ENCODE measurements around the gene HACL1. TPM values are rescaled to one million over a fixed set of nuclear protein-coding genes. Genes with fewer than 3 reads are reported as not detected.
A peak's percentile ranks its signal among the peaks of the same experiment; 100 is the strongest.
"Not testable (repeated sequence)": the region's sequence is repeated elsewhere in the genome, so short reads cannot be mapped to it uniquely, and the experiment has no call there.

Gene HACL1
- total RNA-seq, 2 experiments from 2014 or later = 24.9 to 29.5 TPM

- POLR2A ChIA-PET = no interaction called here
These were observed 14.7 kb upstream of the HACL1 start for GRCh38 chr3:15616053-15616452.

GRCh38 chr3:15614958-15615357, 13.6 kb upstream of the HACL1 start:
- Mint-ChIP-seq H3K27me3 (peaks cover 4% of the 10 kb centered on the region), H3K4me1 (no peaks in the 10 kb centered on the region), H3K36me3 (peaks cover 10% of the 10 kb centered on the region), H3K9me3 (peaks cover 11% of the 10 kb centered on the region), H3K4me3 (no peak overlapping the region), H3K27ac (no peak overlapping the region)
- ATAC-seq (ENCODE audit: low read depth) (no peak), DNase-seq (no peak)
- POLR2A ChIA-PET = no interaction called here

More at GRCh38 chr3:15616053-15616452, 14.7 kb upstream of the HACL1 start:
- Mint-ChIP-seq H3K27me3 (peaks cover 4% of the 10 kb centered on the region), H3K27ac (no peak overlapping the region), H3K4me1 (no peaks in the 10 kb centered on the region), H3K4me3 (no peak overlapping the region), H3K36me3 (peaks cover 16% of the 10 kb centered on the region), H3K9me3 (peaks cover 18% of the 10 kb centered on the region)
- no peak for ATAC-seq (ENCODE audit: low read depth)
- no peak for DNase-seq

DNA sequence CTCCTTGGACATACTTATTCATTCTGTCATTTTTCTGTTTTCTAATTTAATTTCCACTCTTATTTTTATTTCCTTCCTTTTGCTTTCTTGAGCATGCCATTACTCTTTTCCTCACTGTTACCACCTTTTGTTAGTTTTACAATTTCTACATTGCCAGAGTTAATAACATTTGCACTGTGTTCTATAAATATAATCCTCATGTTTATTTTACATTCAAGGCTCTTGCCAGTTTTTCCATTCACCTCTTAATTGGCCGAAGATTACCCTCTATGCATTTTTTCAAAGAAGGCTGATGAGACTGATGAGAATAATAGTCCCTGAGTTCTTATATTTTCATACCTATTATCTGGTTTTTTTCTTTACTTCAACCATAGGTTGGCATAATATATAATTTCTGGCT, 10.6 kb upstream of the HACL1 start:
- Mint-ChIP-seq H3K27ac (no peak overlapping the region), H3K9me3 (no peaks in the 10 kb centered on the region), H3K27me3 (peaks cover 4% of the 10 kb centered on the region), H3K4me1 (no peaks in the 10 kb centered on the region), H3K4me3 (no peak overlapping the region), H3K36me3 (no peaks in the 10 kb centered on the region)
- POLR2A ChIA-PET = no interaction called here
- DNase-seq (no peak), ATAC-seq (ENCODE audit: low read depth) (no peak)

DNA sequence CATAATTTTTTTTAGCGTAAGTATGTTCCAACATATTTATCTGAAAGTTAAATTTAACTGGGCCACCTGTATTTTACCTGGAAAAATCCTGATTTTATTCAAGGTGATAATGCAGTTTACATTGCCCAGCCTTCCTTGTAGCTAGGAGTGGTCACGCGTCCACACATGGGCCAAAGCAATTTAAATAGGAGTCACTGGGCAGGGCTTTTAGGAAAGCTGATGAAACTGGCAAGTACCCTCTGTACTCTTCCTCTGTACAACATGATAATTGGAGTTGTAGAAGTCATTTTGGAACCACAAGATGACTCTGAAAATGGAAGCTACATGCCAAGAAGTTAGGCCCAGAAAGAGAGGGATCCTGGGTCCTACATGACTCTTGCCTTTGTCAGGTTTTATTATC, 9.6 kb upstream of the HACL1 start:
- no peak overlapping the region for H3K4me3 Mint-ChIP-seq
- H3K9me3 Mint-ChIP-seq = no peaks in the 10 kb centered on the region
- no peaks in the 10 kb centered on the region for H3K4me1 Mint-ChIP-seq
- POLR2A ChIA-PET = interaction anchor here (1.0 kb wide), 1 partner anchor 9 kb away, joined by 5 read pairs; the partner anchor contains the start of genes BTD and HACL1
- DNase-seq (no peak), ATAC-seq (ENCODE audit: low read depth) (no peak)
- no peak overlapping the region for H3K27ac Mint-ChIP-seq
- H3K27me3 Mint-ChIP-seq = peaks cover 4% of the 10 kb centered on the region
- no peaks in the 10 kb centered on the region for H3K36me3 Mint-ChIP-seq

DNA sequence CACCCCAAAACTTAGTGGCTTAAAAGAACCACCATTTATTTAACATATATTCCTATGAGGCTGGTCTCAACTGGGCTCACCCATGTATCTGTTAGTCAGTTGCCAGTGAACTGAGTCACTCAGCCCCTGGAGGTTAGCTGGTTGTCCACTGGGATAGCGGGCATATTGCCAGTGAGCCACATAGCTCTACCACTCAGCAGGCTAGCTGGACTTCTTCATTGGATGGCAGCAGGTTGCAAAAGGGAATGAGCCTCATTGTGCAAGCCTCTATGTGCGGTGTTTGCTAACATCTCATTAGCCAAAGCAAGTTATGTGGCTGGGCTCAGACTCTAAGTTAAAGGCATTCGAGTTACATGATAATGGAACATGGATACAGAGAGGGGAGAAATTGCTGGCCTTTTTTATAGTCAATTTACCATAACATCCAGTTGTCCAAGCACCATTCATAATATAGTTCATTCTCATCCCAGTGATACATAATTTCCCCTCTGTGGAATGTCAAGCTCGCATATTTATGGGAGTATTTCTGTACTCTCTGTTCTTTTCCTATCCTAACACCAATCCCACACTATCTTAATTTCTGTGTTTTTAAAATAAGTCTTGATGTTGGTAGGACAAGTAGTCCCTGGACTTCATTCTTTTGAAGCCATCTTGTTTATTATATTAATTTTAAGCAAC, 8.9 kb upstream of the HACL1 start:
- Mint-ChIP-seq H3K27me3 (peaks cover 4% of the 10 kb centered on the region), H3K36me3 (no peaks in the 10 kb centered on the region), H3K4me1 (no peaks in the 10 kb centered on the region), H3K4me3 (no peak overlapping the region), H3K9me3 (no peaks in the 10 kb centered on the region), H3K27ac (no peak overlapping the region)
- POLR2A ChIA-PET = interaction anchor here (1.0 kb wide), 1 partner anchor 9 kb away, joined by 5 read pairs; the partner anchor contains the start of genes BTD and HACL1
- ATAC-seq (ENCODE audit: low read depth) (no peak), DNase-seq (no peak)

DNA sequence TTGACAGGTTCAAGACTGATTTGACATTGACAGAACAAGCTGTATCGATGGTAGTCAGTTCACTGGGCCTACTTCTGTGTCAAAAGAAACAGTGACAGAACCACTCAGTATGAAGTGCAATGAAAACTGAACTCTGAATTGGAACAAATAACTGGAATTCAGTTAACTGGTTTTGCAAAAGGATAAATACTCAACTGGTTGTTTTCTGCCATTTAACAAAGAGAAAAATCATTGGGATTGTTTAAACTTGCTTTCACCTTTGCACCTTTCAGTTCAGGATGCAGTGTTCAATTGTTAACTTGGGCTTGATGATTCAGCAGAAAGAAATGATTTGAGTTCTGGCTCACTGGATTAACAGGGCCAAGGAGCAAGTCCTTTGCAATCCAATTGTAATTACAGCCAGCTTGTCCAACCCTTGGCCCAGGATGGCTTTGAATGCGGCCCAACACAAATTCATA, 5.1 kb upstream of the HACL1 start:
- Mint-ChIP-seq H3K4me3 (no peak overlapping the region), H3K27ac (no peak overlapping the region), H3K36me3 (peaks cover 14% of the 10 kb centered on the region), H3K4me1 (peaks cover 5% of the 10 kb centered on the region), H3K27me3 (no peaks in the 10 kb centered on the region), H3K9me3 (peaks cover 1% of the 10 kb centered on the region)
- ATAC-seq (ENCODE audit: low read depth) (no peak), DNase-seq (no peak)
- POLR2A ChIA-PET = interaction anchor here (0.6 to 0.7 kb wide), 2 partner anchors 14 to 404 kb away, joined by 4 read pairs; no protein-coding TSS in a partner anchor

- H3K27me3 Mint-ChIP-seq; POLR2A ChIA-PET; DNase-seq; H3K4me3 Mint-ChIP-seq; H3K9me3 Mint-ChIP-seq; H3K27ac Mint-ChIP-seq; ATAC-seq (ENCODE audit: low read depth): not testable (repeated sequence)
- Mint-ChIP-seq H3K36me3 (peaks cover 14% of the 10 kb centered on the region), H3K4me1 (peaks cover 15% of the 10 kb centered on the region)
These were observed 3.2 kb upstream of the HACL1 start for GRCh38 chr3:15604584-15604983.

DNA sequence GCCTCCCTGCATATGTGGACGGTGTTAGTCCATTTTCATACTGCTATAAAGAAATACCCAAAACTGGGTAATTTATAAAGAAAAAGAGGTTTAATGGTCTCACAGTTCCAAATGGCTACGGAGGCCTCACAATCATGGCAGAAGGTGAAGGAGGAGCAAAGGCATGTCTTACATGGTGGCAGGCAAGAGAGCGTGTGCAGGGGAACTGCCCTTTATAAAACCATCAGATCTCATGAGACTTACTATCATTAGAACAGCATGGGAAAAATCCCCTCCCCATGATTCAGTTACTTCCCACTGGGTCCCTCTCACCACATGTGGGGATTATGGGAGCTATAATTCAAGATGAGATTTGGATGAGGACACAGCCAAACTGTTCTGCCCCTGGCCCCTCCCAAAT, 1.4 kb upstream of the HACL1 start:
- H3K9me3 Mint-ChIP-seq; ATAC-seq (ENCODE audit: low read depth); DNase-seq; POLR2A ChIA-PET; H3K27me3 Mint-ChIP-seq: not testable (repeated sequence)
- peaks cover 17% of the 10 kb centered on the region for H3K36me3 Mint-ChIP-seq
- H3K4me1 Mint-ChIP-seq = peaks cover 21% of the 10 kb centered on the region
- peak overlapping the region; percentile 88 for H3K4me3 Mint-ChIP-seq
- peak overlapping the region; percentile 98 for H3K27ac Mint-ChIP-seq

GRCh38 chr3:15602146-15602536, 772 bp upstream of the HACL1 start:
- ATAC-seq (ENCODE audit: low read depth) = peak; percentile 2
- no peaks in the 10 kb centered on the region for H3K27me3 Mint-ChIP-seq
- POLR2A ChIA-PET = interaction anchor here (1.0 to 1.2 kb wide), 3 partner anchors 8 to 651 kb away, joined by 3 to 5 read pairs (median 4); no protein-coding TSS in a partner anchor
- H3K27ac Mint-ChIP-seq = peak overlapping the region; percentile 98
- H3K4me3 Mint-ChIP-seq = peak overlapping the region; percentile 88
- DNase-seq = no peak
- H3K4me1 Mint-ChIP-seq = peaks cover 23% of the 10 kb centered on the region
- H3K36me3 Mint-ChIP-seq = peaks cover 22% of the 10 kb centered on the region
- H3K9me3 Mint-ChIP-seq = peaks cover 1% of the 10 kb centered on the region

- H3K4me1 Mint-ChIP-seq = peaks cover 23% of the 10 kb centered on the region
- peak overlapping the region; percentile 98 for H3K27ac Mint-ChIP-seq
- ATAC-seq (ENCODE audit: low read depth) (peak; percentile 13), DNase-seq (no peak)
- H3K36me3 Mint-ChIP-seq = peaks cover 27% of the 10 kb centered on the region
- no peaks in the 10 kb centered on the region for H3K27me3 Mint-ChIP-seq
- peak overlapping the region; percentile 88 for H3K4me3 Mint-ChIP-seq
- POLR2A ChIA-PET = interaction anchor here (1.0 to 1.3 kb wide), 4 partner anchors 9 to 395 kb away, joined by 3 to 5 read pairs (median 4); partner anchors contain the start of genes CAPN7, EAF1 and METTL6
- peaks cover 1% of the 10 kb centered on the region for H3K9me3 Mint-ChIP-seq
These were observed 347 bp downstream of the HACL1 start for GRCh38 chr3:15601046-15601398.

- POLR2A ChIA-PET = interaction anchor here (0.7 kb wide), 1 partner anchor 147 kb away, joined by 3 read pairs; no protein-coding TSS in a partner anchor
- ATAC-seq (ENCODE audit: low read depth) = no peak
- H3K27ac Mint-ChIP-seq = no peak overlapping the region
These were observed 5.4 kb downstream of the HACL1 start for GRCh38 chr3:15595955-15596354.

GRCh38 chr3:15592968-15593367, 8.4 kb downstream of the HACL1 start:
- Mint-ChIP-seq H3K4me1 (peaks cover 3% of the 10 kb centered on the region), H3K9me3 (no peaks in the 10 kb centered on the region), H3K27me3 (no peaks in the 10 kb centered on the region), H3K4me3 (no peak overlapping the region), H3K27ac (no peak overlapping the region), H3K36me3 (peaks cover 11% of the 10 kb centered on the region)
- POLR2A ChIA-PET = no interaction called here
- ATAC-seq (ENCODE audit: low read depth) (no peak), DNase-seq (no peak)

More at GRCh38 chr3:15595955-15596354, 5.4 kb downstream of the HACL1 start:
- no peak for DNase-seq
- peaks cover 18% of the 10 kb centered on the region for H3K4me1 Mint-ChIP-seq
- H3K9me3 Mint-ChIP-seq = no peaks in the 10 kb centered on the region
- no peak overlapping the region for H3K4me3 Mint-ChIP-seq
- H3K36me3 Mint-ChIP-seq = peaks cover 13% of the 10 kb centered on the region
- no peaks in the 10 kb centered on the region for H3K27me3 Mint-ChIP-seq

- H3K27ac Mint-ChIP-seq = no peak overlapping the region
- peaks cover 4% of the 10 kb centered on the region for H3K36me3 Mint-ChIP-seq
- peaks cover 2% of the 10 kb centered on the region for H3K4me1 Mint-ChIP-seq
- no peak for DNase-seq
- no peak for ATAC-seq (ENCODE audit: low read depth)
- POLR2A ChIA-PET = no interaction called here
- H3K4me3 Mint-ChIP-seq = no peak overlapping the region
- H3K27me3 Mint-ChIP-seq = no peaks in the 10 kb centered on the region
- no peaks in the 10 kb centered on the region for H3K9me3 Mint-ChIP-seq
These were observed 9.4 kb downstream of the HACL1 start for GRCh38 chr3:15591928-15592327.

GRCh38 chr3:15591242-15591641, 10.1 kb downstream of the HACL1 start:
- no peak for ATAC-seq (ENCODE audit: low read depth)
- H3K27me3 Mint-ChIP-seq = no peaks in the 10 kb centered on the region
- no peaks in the 10 kb centered on the region for H3K9me3 Mint-ChIP-seq
- peak overlapping the region; percentile 4 for H3K27ac Mint-ChIP-seq
- no peak for DNase-seq
- peaks cover 2% of the 10 kb centered on the region for H3K36me3 Mint-ChIP-seq
- peaks cover 3% of the 10 kb centered on the region for H3K4me1 Mint-ChIP-seq
- H3K4me3 Mint-ChIP-seq = no peak overlapping the region
- POLR2A ChIA-PET = no interaction called here

Data from activated naive CD8-positive, alpha-beta T cell treated with anti-CD3 and anti-CD28 coated beads, Interleukin-2, amount 10 ng/mL, durations not matched to agents 7 days and 5 days (primary cell).